GDM1 (cell line): ENCODE measurements around the gene GNA15.
"Not testable (repeated sequence)": the region's sequence is repeated elsewhere in the genome, so short reads cannot be mapped to it uniquely, and the experiment has no call there.

Experiments used
- DNase-seq: peaks from one replicate; lab custom pipeline; 2025; lab: John Stamatoyannopoulos, UW

The GNA15 gene

GRCh38 chr19:3135961-3136683 is at the start of gene GNA15:
GNA15 (plus strand) TSS chr19:3136033; CDS start chr19:3136451, 418 bp downstream.
- DNase-seq: peak; percentile 82

GRCh38 chr19:3087769-3088168 is 48.1 kb upstream of the GNA15 start:
- no peak for DNase-seq

- DNase-seq: not testable (repeated sequence)
These were observed 46.5 kb upstream of the GNA15 start for GRCh38 chr19:3089299-3089855.

- DNase-seq: no peak
These were observed 41.0 kb upstream of the GNA15 start for GRCh38 chr19:3094601-3095440.

- no peak for DNase-seq
These were observed 40.2 kb upstream of the GNA15 start for GRCh38 chr19:3095441-3096191.

- DNase-seq: no peak
These were observed 39.4 kb upstream of the GNA15 start for GRCh38 chr19:3096267-3096901.

- DNase-seq: no peak
These were observed 38.9 kb upstream of the GNA15 start for GRCh38 chr19:3096902-3097326.

GRCh38 chr19:3097442-3097871 is 38.4 kb upstream of the GNA15 start:
- no peak for DNase-seq

- DNase-seq: no peak
These were observed 37.7 kb upstream of the GNA15 start for GRCh38 chr19:3098141-3098514.

- peak; percentile 17 for DNase-seq
These were observed 37.1 kb upstream of the GNA15 start for GRCh38 chr19:3098515-3099346.

GRCh38 chr19:3099347-3100145 is 36.3 kb upstream of the GNA15 start:
- no peak for DNase-seq

- DNase-seq: no peak
These were observed 35.5 kb upstream of the GNA15 start for GRCh38 chr19:3100331-3100730.

- no peak for DNase-seq
These were observed 34.8 kb upstream of the GNA15 start for GRCh38 chr19:3100747-3101730.

- DNase-seq: no peak
These were observed 33.3 kb upstream of the GNA15 start for GRCh38 chr19:3102239-3103140.

GRCh38 chr19:3104708-3104983 is 31.2 kb upstream of the GNA15 start:
- no peak for DNase-seq

- DNase-seq: no peak
These were observed 30.0 kb upstream of the GNA15 start for GRCh38 chr19:3105641-3106508.
